GM12878 (cell line): ENCODE data around the gene TBC1D10A. TPM values are rescaled to one million over a fixed set of nuclear protein-coding genes. Genes with fewer than 3 reads are reported as not detected.

Experiments used
- ATAC-seq: fragments of 200-7000 bp; cut with Tn5 transposase; 3 replicates; pipeline ENCODE4 v1.9.1; 2020; ENCODE audit warnings: mild to moderate bottlenecking, moderate library complexity
- BruUV-seq: library from RNA; stranded (reverse); fragments of 400-500 nt; replicated peaks from 2 replicates; lab custom pipeline; 2021; lab: Mats Ljungman, UMichigan
- CTCF ChIA-PET: fragments of 300-600 bp; sonication (Branson Sonifier 250); formaldehyde crosslinking; extraction: SDS; loops from one replicate; lab custom pipeline; 2021; ENCODE audit warnings: inconsistent platforms; lab: Yijun Ruan, JAX
- POLR2A ChIA-PET: fragments of 350-600 bp; formaldehyde crosslinking; extraction: SDS; loops from one replicate; lab custom pipeline; 2021; ENCODE audit warnings: inconsistent platforms; lab: Charles Lee
- RAD21 ChIA-PET: fragments of 300-600 bp; sonication (Branson Sonifier 250); formaldehyde crosslinking; loops from one replicate; lab custom pipeline; 2023; ENCODE audit warnings: antibody characterized with exemption; ENCODE audit not compliant: unreplicated experiment; lab: Charles Lee
- SMC1A ChIA-PET: fragments of 300-600 bp; sonication (Branson Sonifier 250); formaldehyde crosslinking; loops from one replicate; lab custom pipeline; 2023; ENCODE audit not compliant: unreplicated experiment, uncharacterized antibody; lab: Charles Lee
- DNase-seq: peaks from one replicate; pipeline ENCODE4 v3.0.0-alpha.2; 2011; ENCODE audit warnings: low read depth, low spot score
- FAIRE-seq: peaks from 3 replicates; lab custom pipeline; 2011; peaks lifted over from hg19 to GRCh38; lab: Jason Lieb, UNC
- H2AFZ ChIP-seq: 2 replicates; pipeline ENCODE4 v1.6.0; 2011; ENCODE audit warnings: low read depth, low read length, control low read depth; ENCODE audit not compliant: control insufficient read depth
- H3K27ac ChIP-seq: 2 replicates; pipeline ENCODE4 v1.5.1; 2011; ENCODE audit warnings: control low read depth; ENCODE audit not compliant: control insufficient read depth, insufficient read depth
- H3K27me3 ChIP-seq, 2 experiments: replicated peaks in 1 of 2; 2 replicates each; pipeline versions ENCODE4 v1.6.0 to v1.6.1; 2011; ENCODE audit warnings: low read length in 1 of 2; ENCODE audit not compliant: control insufficient read depth in 2 of 2, insufficient read depth in 2 of 2
- H3K36me3 ChIP-seq, 2 experiments: 2 replicates each; pipeline ENCODE4 v1.5.1; 2011; ENCODE audit warnings: low read length in 1 of 2; ENCODE audit not compliant: control insufficient read depth in 2 of 2, insufficient read depth in 2 of 2
- H3K4me1 ChIP-seq: 2 replicates; pipeline ENCODE4 v1.6.1; 2011; ENCODE audit warnings: mild to moderate bottlenecking, low read length, moderate library complexity, mixed read lengths; ENCODE audit not compliant: control insufficient read depth, insufficient read depth
- H3K4me2 ChIP-seq: 2 replicates; pipeline ENCODE4 v1.6.0; 2011; ENCODE audit warnings: control low read depth; ENCODE audit not compliant: control insufficient read depth, insufficient read depth
- H3K4me3 ChIP-seq: fragments of 200-600 bp; sonication (generic); 2 replicates; pipeline ENCODE4 v1.5.1; 2016
- H3K79me2 ChIP-seq: 2 replicates; pipeline ENCODE4 v1.6.0; 2011; ENCODE audit warnings: low read length; ENCODE audit not compliant: control insufficient read depth, insufficient read depth
- H3K9ac ChIP-seq: 2 replicates; pipeline ENCODE4 v1.8.0; 2011; ENCODE audit warnings: low read length, control low read depth, mixed read lengths; ENCODE audit not compliant: control insufficient read depth, insufficient read depth
- H3K9me3 ChIP-seq: replicated peaks from 3 replicates; pipeline ENCODE4 v1.5.1; 2011; ENCODE audit warnings: mild to moderate bottlenecking, low read length; ENCODE audit not compliant: control insufficient read depth, insufficient read depth
- H4K20me1 ChIP-seq: 2 replicates; pipeline ENCODE4 v1.6.0; 2011; ENCODE audit not compliant: control insufficient read depth, insufficient read depth
- ATF3 ChIP-seq: IDR thresholded peaks from 2 replicates; pipeline ENCODE4 v1.6.1; 2011; ENCODE audit warnings: low read depth, mild to moderate bottlenecking, low read length, moderate library complexity, borderline replicate concordance; ENCODE audit errors: extremely low read depth
- CEBPB ChIP-seq, 2 experiments: fragments of 150-350 bp in 1 of 2; IDR thresholded peaks; 2 replicates each; pipeline ENCODE4 v1.6.1; 2012 to 2014; ENCODE audit warnings: low read depth in 2 of 2, low read length in 2 of 2, borderline replicate concordance in 1 of 2, inconsistent platforms in 1 of 2
- EP300 ChIP-seq, 2 experiments: fragments of 150-350 bp in 1 of 2; IDR thresholded peaks; 2 replicates each; pipeline ENCODE4 v1.6.1; 2011 to 2012; ENCODE audit warnings: low read depth in 2 of 2, low read length in 2 of 2, borderline replicate concordance in 1 of 2, improper control_type of control experiment in 1 of 2, inconsistent platforms in 1 of 2; ENCODE audit not compliant: control insufficient read depth in 1 of 2
- IKZF1 ChIP-seq: fragments of 450-650 bp; conservative IDR thresholded peaks from 2 replicates; pipeline ENCODE4 v1.6.1; 2017; ENCODE audit warnings: antibody characterized with exemption, mild to moderate bottlenecking
- MTA2 ChIP-seq: fragments of 450-650 bp; IDR thresholded peaks from 2 replicates; pipeline ENCODE4 v1.6.1; 2016; ENCODE audit warnings: low read depth, mild to moderate bottlenecking, moderate library complexity
- PKNOX1 ChIP-seq: fragments of 450-650 bp; IDR thresholded peaks from 2 replicates; pipeline ENCODE4 v1.6.1; 2016; ENCODE audit warnings: mild to moderate bottlenecking
- SMAD1 ChIP-seq: fragments of 450-650 bp; IDR thresholded peaks from 2 replicates; pipeline ENCODE4 v1.6.1; 2018; ENCODE audit warnings: mild to moderate bottlenecking, low read depth; ENCODE audit not compliant: partially characterized antibody
- SMC3 ChIP-seq: IDR thresholded peaks from 2 replicates; pipeline ENCODE4 v1.6.1; 2011; ENCODE audit warnings: low read length, improper control_type of control experiment, borderline replicate concordance
- SREBF2 ChIP-seq: IDR thresholded peaks from 2 replicates; pipeline ENCODE4 v1.6.1; 2012; ENCODE audit warnings: mild to moderate bottlenecking, low read length
- ZBTB4 ChIP-seq: fragments of 450-650 bp; formaldehyde crosslinking; IDR thresholded peaks from 2 replicates; pipeline ENCODE4 v1.4.0; 2022; ENCODE audit warnings: mild to moderate bottlenecking, moderate library complexity
- WGBS: methylation state at CpG from one replicate; pipeline ENCODE4 v1.1.6; 2016; ENCODE audit warnings: low lambda C conversion rate; ENCODE audit not compliant: insufficient replicate concordance, insufficient coverage; ENCODE audit errors: missing lambda C conversion rate; 5-methylcytosine and 5-hydroxymethylcytosine counted together
- in situ Hi-C: fragments of 300-500 bp; cut with MboI; formaldehyde crosslinking; loops from 9 replicates; pipeline ENCODE4 v1.14.3; 2018; ENCODE audit warnings: mixed read lengths
- intact Hi-C: fragments of 100-400 bp; cut with micrococcal nuclease; formaldehyde crosslinking; loops from one replicate; pipeline ENCODE4 v1.14.2; 2022; ENCODE audit not compliant: unreplicated experiment
- polyA plus RNA-seq, 11 experiments: library from polyadenylated mRNA; depleted of rRNA in 4 of 11; unstranded in 6 of 11; stranded (reverse) in 5 of 11; fragments of >200 nt; fragmentation: Nextera tagmentation in 4 of 11; fragmentation: Illumina TruSeq in 1 of 11; extraction: Ambion mirVana in 4 of 11; extraction: Trizol in 1 of 11; gene quantifications; 1 replicate in 1 of 11; 2 replicates in 10 of 11; pipeline versions ENCODE4 v1.2.1 to v1.2.3, GENCODE V29; 2011 to 2016; ENCODE audit warnings: inconsistent platforms in 2 of 11, missing spikeins in 2 of 11, low read depth in 1 of 11
- total RNA-seq, 4 experiments: library from RNA; depleted of rRNA in 3 of 4; stranded (reverse); fragments of >200 nt in 3 of 4; fragmentation: Illumina TruSeq in 1 of 4; extraction: Trizol in 1 of 4; gene quantifications; 2 replicates each; pipeline versions ENCODE4 v1.2.1 to v1.2.3, GENCODE V29; 2013 to 2021

Gene TBC1D10A
- total and polyA plus RNA-seq, 10 of the 15 experiments (the other 5 are each of a cell fraction or from before 2014, with no cell fraction given) = 0.27 to 25.7 (median 15.3) TPM

- Histone ChIP-seq H4K20me1 (no peaks in the 10 kb centered on the region), H3K4me2 (no peak overlapping the region), H3K36me3 (no peaks in the 10 kb centered on the region), H3K4me3 (no peak overlapping the region), H3K79me2 (no peaks in the 10 kb centered on the region), H2AFZ (no peak overlapping the region), H3K9me3 (no peaks in the 10 kb centered on the region), H3K9ac (no peak overlapping the region), H3K27me3 (no peaks in the 10 kb centered on the region), H3K4me1 (no peaks in the 10 kb centered on the region), H3K27ac (no peak overlapping the region)
- WGBS = 30% methylated on average over 8 of the region's 8 CpGs
- ChIA-PET RAD21 (no interaction called here), CTCF (no interaction called here), SMC1A (interaction anchor here (1.2 kb wide), 1 partner anchor 12 kb away, joined by 3 read pairs; no protein-coding TSS in a partner anchor), POLR2A (no interaction called here)
- in situ Hi-C loops = no loop called here
- TF ChIP-seq PKNOX1 (no peak), CEBPB (IDR thresholded peaks at IDR 0.05; ENCODE audit: borderline replicate concordance in 1 of 2, low read depth in 2 of 2, low read length in 2 of 2) (no peak)
- ATAC-seq = no peak
- no peak for DNase-seq
- intact Hi-C loops = no loop called here
- no TSS peak for BruUV-seq
- no peak for FAIRE-seq
Measured at GRCh38 chr22:30276039-30276438, 50.7 kb downstream of the TBC1D10A start.

- H3K4me1 ChIP-seq = no peaks in the 10 kb centered on the region
- ATAC-seq = no peak
- WGBS = 47% methylated on average over 8 of the region's 8 CpGs
- ChIA-PET CTCF (interaction anchor here (2.0 kb wide), 1 partner anchor 12 kb away, joined by 7 read pairs; no protein-coding TSS in a partner anchor), RAD21 (no interaction called here), SMC1A (interaction anchor here (1.2 kb wide), 1 partner anchor 12 kb away, joined by 3 read pairs; no protein-coding TSS in a partner anchor), POLR2A (no interaction called here)
- no peaks in the 10 kb centered on the region for H3K27me3 ChIP-seq
- H3K9ac ChIP-seq = no peak overlapping the region
- DNase-seq = no peak
- no peak overlapping the region for H2AFZ ChIP-seq
- FAIRE-seq = no peak
- H3K36me3 ChIP-seq = no peaks in the 10 kb centered on the region
- no TSS peak for BruUV-seq
- in situ Hi-C loops = no loop called here
- intact Hi-C loops = no loop called here
- no peaks in the 10 kb centered on the region for H3K9me3 ChIP-seq
- no peak overlapping the region for H3K27ac ChIP-seq
- no peaks in the 10 kb centered on the region for H3K79me2 ChIP-seq
- no peaks in the 10 kb centered on the region for H4K20me1 ChIP-seq
- H3K4me3 ChIP-seq = no peak overlapping the region
- H3K4me2 ChIP-seq = no peak overlapping the region
- TF ChIP-seq ATF3 = no peak
- no peak for TF ChIP-seq SMC3
- TF ChIP-seq SMAD1 = no peak
- TF ChIP-seq MTA2 = no peak
- TF ChIP-seq PKNOX1 = no peak
- no peak for TF ChIP-seq SREBF2
- no peak for TF ChIP-seq ZBTB4
- no peak for TF ChIP-seq EP300 (IDR thresholded peaks at IDR 0.05; ENCODE audit: borderline replicate concordance in 1 of 2, control insufficient read depth in 1 of 2, low read depth in 2 of 2, low read length in 2 of 2)
- TF ChIP-seq IKZF1 = no peak
Measured at GRCh38 chr22:30275625-30276024, 51.1 kb downstream of the TBC1D10A start.
